ENCODE results near the gene DRD2.
"Not testable (repeated sequence)": the region's sequence is repeated elsewhere in the genome, so short reads cannot be mapped to it uniquely, and the experiment has no call there.

DRD2 gene

GRCh38 chr11:113475160-113475761 lies at the start of gene DRD2:
Gene DRD2, minus strand, starts transcription at chr11:113475398. Its CDS starts 50,747 bp downstream, at chr11:113424651.
- DNase-seq, result no peak

- DNase-seq, result not testable (repeated sequence)
These were observed 48.7 kb upstream of the DRD2 start for GRCh38 chr11:113523906-113524305.

- DNase-seq, result no peak
These were observed 46.7 kb upstream of the DRD2 start for GRCh38 chr11:113521737-113522517.

- no peak for DNase-seq
These were observed 44.9 kb upstream of the DRD2 start for GRCh38 chr11:113519989-113520613.

GRCh38 chr11:113518716-113519495 lies 43.7 kb upstream of the DRD2 start:
- no peak for DNase-seq

GRCh38 chr11:113517361-113517760 lies 42.2 kb upstream of the DRD2 start:
- DNase-seq, result no peak

GRCh38 chr11:113514856-113515255 lies 39.7 kb upstream of the DRD2 start:
- DNase-seq, result no peak

GRCh38 chr11:113507341-113507740 lies 32.1 kb upstream of the DRD2 start:
- no peak for DNase-seq

GRCh38 chr11:113506893-113507292 lies 31.7 kb upstream of the DRD2 start:
- DNase-seq, result no peak

- no peak for DNase-seq
These were observed 31.3 kb upstream of the DRD2 start for GRCh38 chr11:113506461-113506860.

- DNase-seq, result no peak
These were observed 30.6 kb upstream of the DRD2 start for GRCh38 chr11:113505541-113506375.

GRCh38 chr11:113505046-113505445 lies 29.8 kb upstream of the DRD2 start:
- DNase-seq, result no peak

- DNase-seq, result no peak
These were observed 29.4 kb upstream of the DRD2 start for GRCh38 chr11:113504586-113504985.

GRCh38 chr11:113504071-113504470 lies 28.9 kb upstream of the DRD2 start:
- DNase-seq, result no peak

GRCh38 chr11:113497066-113497910 lies 22.1 kb upstream of the DRD2 start:
- no peak for DNase-seq

- no peak for DNase-seq
These were observed 20.9 kb upstream of the DRD2 start for GRCh38 chr11:113496026-113496651.

GRCh38 chr11:113494021-113494420 lies 18.8 kb upstream of the DRD2 start:
- DNase-seq, result no peak

GRCh38 chr11:113493206-113493605 lies 18.0 kb upstream of the DRD2 start:
- DNase-seq, result no peak

GRCh38 chr11:113488931-113489351 lies 13.7 kb upstream of the DRD2 start:
- DNase-seq, result no peak

- DNase-seq, result no peak
These were observed 12.4 kb upstream of the DRD2 start for GRCh38 chr11:113487622-113488021.

- DNase-seq, result no peak
These were observed 9.0 kb upstream of the DRD2 start for GRCh38 chr11:113484223-113484622.
